ENCODE results near the gene REPIN1.

REPIN1 gene

GRCh38 chr7:150325110-150325611 is 43.5 kb upstream of the REPIN1 start:
- no peak for TF ChIP-seq CTCF (IDR thresholded peaks at IDR 0.05; ENCODE audit: low read length, missing control alignments)
- H3K4me3 ChIP-seq (replicated peaks; ENCODE audit: low read depth, low read length): no peak overlapping the region
- peak; percentile 77 for DNase-seq (ENCODE audit: low read depth)

GRCh38 chr7:150325901-150326300 is 42.7 kb upstream of the REPIN1 start:
- H3K4me3 ChIP-seq (replicated peaks; ENCODE audit: low read depth, low read length): no peak overlapping the region
- TF ChIP-seq CTCF (IDR thresholded peaks at IDR 0.05; ENCODE audit: low read length, missing control alignments): no peak
- DNase-seq (ENCODE audit: low read depth): no peak

GRCh38 chr7:150326657-150327268 is 41.9 kb upstream of the REPIN1 start:
- no peak overlapping the region for H3K4me3 ChIP-seq (replicated peaks; ENCODE audit: low read depth, low read length)
- DNase-seq (ENCODE audit: low read depth): no peak
- no peak for TF ChIP-seq CTCF (IDR thresholded peaks at IDR 0.05; ENCODE audit: low read length, missing control alignments)

- no peak for DNase-seq (ENCODE audit: low read depth)
- H3K4me3 ChIP-seq (replicated peaks; ENCODE audit: low read depth, low read length): no peak overlapping the region
- no peak for TF ChIP-seq CTCF (IDR thresholded peaks at IDR 0.05; ENCODE audit: low read length, missing control alignments)
Observed at GRCh38 chr7:150327308-150327707, 41.3 kb upstream of the REPIN1 start.

GRCh38 chr7:150329331-150330120 is 39.1 kb upstream of the REPIN1 start:
- H3K4me3 ChIP-seq (replicated peaks; ENCODE audit: low read depth, low read length): no peak overlapping the region
- no peak for TF ChIP-seq CTCF (IDR thresholded peaks at IDR 0.05; ENCODE audit: low read length, missing control alignments)
- DNase-seq (ENCODE audit: low read depth): no peak

- no peak for DNase-seq (ENCODE audit: low read depth)
- TF ChIP-seq CTCF (IDR thresholded peaks at IDR 0.05; ENCODE audit: low read length, missing control alignments): no peak
- H3K4me3 ChIP-seq (replicated peaks; ENCODE audit: low read depth, low read length): no peak overlapping the region
Observed at GRCh38 chr7:150330211-150330885, 38.3 kb upstream of the REPIN1 start.

Data from fibroblast of pulmonary artery (primary cell).